B cell (primary cell): ENCODE measurements around the gene MIP. TPM values are rescaled to one million over a fixed set of nuclear protein-coding genes. Genes with fewer than 3 reads are reported as not detected.

Experiments used
- ATAC-seq: fragments of 200-7000 bp; cut with Tn5 transposase; one replicate; pipeline ENCODE4 v1.10.0; 2021; ENCODE audit warnings: low read depth, mild to moderate bottlenecking, moderate number of reproducible peaks, moderate library complexity
- CTCF ChIA-PET: fragments of 350-600 bp; sonication (Branson Sonifier 250); formaldehyde crosslinking; loops from one replicate; lab custom pipeline; 2021; ENCODE audit warnings: antibody characterized with exemption, inconsistent platforms; lab: Charles Lee
- POLR2A ChIA-PET: fragments of 350-600 bp; sonication (Branson Sonifier 250); formaldehyde crosslinking; loops from one replicate; lab custom pipeline; 2021; ENCODE audit warnings: antibody characterized with exemption; lab: Charles Lee
- DNase-seq: peaks from one replicate; pipeline ENCODE4 v3.0.0; 2013
- H2AFZ ChIP-seq: 2 replicates; pipeline ENCODE4 v1.6.1; 2012; ENCODE audit warnings: mild to moderate bottlenecking, low read depth, low read length; ENCODE audit not compliant: insufficient read depth, poor library complexity, severe bottlenecking
- H3K27ac ChIP-seq, 2 donors: 1 replicate in 1 of 2; 2 replicates in 1 of 2; pipeline ENCODE4 v1.5.1; 2012 to 2013; ENCODE audit warnings: low read length in 2 of 2, mild to moderate bottlenecking in 2 of 2, moderate library complexity in 1 of 2
- H3K27me3 ChIP-seq, 4 experiments: fragments of 200-600 bp in 1 of 4; sonication (generic) in 1 of 4; replicated peaks in 1 of 4; 1 replicate in 2 of 4; 2 replicates in 2 of 4; pipeline versions ENCODE4 v1.6.1 to v1.7.0; 2013 to 2016; ENCODE audit warnings: low read length in 3 of 4, mild to moderate bottlenecking in 2 of 4, mixed read lengths in 1 of 4, moderate library complexity in 1 of 4; ENCODE audit not compliant: insufficient read depth in 4 of 4, control insufficient read depth in 3 of 4; ENCODE audit errors: control extremely low read depth in 1 of 4
- H3K36me3 ChIP-seq, 2 experiments: replicated peaks in 1 of 2; 1 replicate in 1 of 2; 2 replicates in 1 of 2; pipeline versions ENCODE4 v1.6.1 to v1.7.1; 2013; ENCODE audit warnings: low read length in 1 of 2; ENCODE audit not compliant: insufficient read depth in 2 of 2, control insufficient read depth in 1 of 2; ENCODE audit errors: control extremely low read depth in 1 of 2, extremely low read depth in 1 of 2
- H3K4me1 ChIP-seq, 2 donors: fragments of 200-600 bp in 1 of 2; sonication (generic) in 1 of 2; 1 replicate in 1 of 2; 2 replicates in 1 of 2; pipeline versions ENCODE4 v1.5.1 to v1.6.1; 2013 to 2017; ENCODE audit warnings: low read length in 2 of 2; ENCODE audit not compliant: control insufficient read depth in 2 of 2, insufficient read depth in 2 of 2
- H3K4me2 ChIP-seq: replicated peaks from 2 replicates; pipeline ENCODE3; 2012; ENCODE audit warnings: mild to moderate bottlenecking, low read depth, low read length; ENCODE audit not compliant: poor library complexity, severe bottlenecking
- H3K4me3 ChIP-seq, 5 experiments: fragments of 200-600 bp in 1 of 5; sonication (generic) in 1 of 5; 1 replicate in 3 of 5; 2 replicates in 2 of 5; pipeline versions ENCODE4 v1.5.1 to v1.7.0; 2011 to 2016; ENCODE audit warnings: low read length in 4 of 5, mild to moderate bottlenecking in 4 of 5, low read depth in 2 of 5, control low read depth in 1 of 5, moderate library complexity in 1 of 5; ENCODE audit not compliant: insufficient read depth in 1 of 5; ENCODE audit errors: control extremely low read depth in 1 of 5, extremely low read depth in 1 of 5
- H3K79me2 ChIP-seq: fragments of 200-600 bp; sonication (generic); one replicate; pipeline ENCODE4 v1.6.0; 2016; ENCODE audit warnings: low read length; ENCODE audit not compliant: control insufficient read depth, insufficient read depth
- H3K9ac ChIP-seq: fragments of 200-600 bp; sonication (generic); 2 replicates; pipeline ENCODE4 v1.6.1; 2017; ENCODE audit warnings: mild to moderate bottlenecking, low read length, moderate library complexity
- H3K9me3 ChIP-seq, 3 donors: one replicate each; pipeline versions ENCODE4 v1.6.1 to v1.7.1; 2013; ENCODE audit warnings: low read length in 2 of 3; ENCODE audit not compliant: control insufficient read depth in 2 of 3, insufficient read depth in 1 of 3; ENCODE audit errors: control extremely low read depth in 1 of 3
- H4K20me1 ChIP-seq: 2 replicates; pipeline ENCODE4 v1.6.0; 2012; ENCODE audit warnings: mild to moderate bottlenecking, low read length; ENCODE audit not compliant: insufficient read depth, control insufficient read depth, poor library complexity, severe bottlenecking
- H3K27ac Mint-ChIP-seq: one replicate; pipeline ENCODE4 v1.8.0; 2021; ENCODE audit warnings: mixed read lengths
- H3K27me3 Mint-ChIP-seq: one replicate; pipeline ENCODE4 v1.8.0; 2021; ENCODE audit warnings: mixed read lengths
- H3K4me1 Mint-ChIP-seq: one replicate; pipeline ENCODE4 v1.8.0; 2021; ENCODE audit warnings: mixed read lengths
- H3K4me3 Mint-ChIP-seq: one replicate; pipeline ENCODE4 v1.8.0; 2021; ENCODE audit warnings: mixed read lengths
- H3K9me3 Mint-ChIP-seq: one replicate; pipeline ENCODE4 v1.8.0; 2022; ENCODE audit warnings: mixed read lengths; ENCODE audit not compliant: insufficient read depth
- CTCF ChIP-seq: fragments of 200-600 bp; IDR thresholded peaks from one replicate; pipeline ENCODE4 v1.8.0; 2022; ENCODE audit warnings: antibody characterized with exemption, mild to moderate bottlenecking
- EZH2 ChIP-seq: IDR thresholded peaks from 2 replicates; pipeline ENCODE4 v1.6.1; 2012; ENCODE audit warnings: borderline replicate concordance, low read depth, mild to moderate bottlenecking, moderate library complexity, low read length; ENCODE audit not compliant: insufficient read depth, poor library complexity, severe bottlenecking
- WGBS: methylation state at CpG from one replicate; pipeline ENCODE4 v1.1.5; 2013; ENCODE audit warnings: missing lambda C conversion rate; ENCODE audit not compliant: insufficient coverage; 5-methylcytosine and 5-hydroxymethylcytosine counted together
- intact Hi-C: fragments of 100-400 bp; cut with micrococcal nuclease; formaldehyde crosslinking; loops from one replicate; pipeline ENCODE4 v1.10.0; 2022
- polyA plus RNA-seq: library from polyadenylated mRNA; depleted of rRNA; stranded (reverse); fragments of >200 nt; gene quantifications from 2 replicates; pipeline ENCODE4 v1.2.3, GENCODE V29; 2012
- total RNA-seq, 2 donors: library from RNA; stranded (reverse); fragments of 120-200 nt in 1 of 2; gene quantifications; 1 replicate in 1 of 2; 2 replicates in 1 of 2; pipeline versions ENCODE4 v1.2.3 to v1.2.4, GENCODE V29; 2013 to 2022

Gene MIP
- total and polyA plus RNA-seq, 2 donors (not counting 1 experiment from before 2014, with no cell fraction given), result not detected

GRCh38 chr12:56414401-56414800 lies 40.1 kb downstream of the MIP start:
- Mint-ChIP-seq H3K27me3 (no peaks in the 10 kb centered on the region), H3K4me3 (no peak overlapping the region), H3K4me1 (no peaks in the 10 kb centered on the region), H3K9me3 (no peaks in the 10 kb centered on the region), H3K27ac (no peak overlapping the region)
- CTCF ChIA-PET, result interaction anchor here (0.7 kb wide), 1 partner anchor 134 kb away, joined by 3 read pairs; no protein-coding TSS in a partner anchor
- POLR2A ChIA-PET, result no interaction called here
- no peak overlapping the region for H3K4me2 ChIP-seq
- no peak overlapping the region for H2AFZ ChIP-seq
- no peaks in the 10 kb centered on the region for H3K27me3 ChIP-seq
- no peak overlapping the region for H3K27ac ChIP-seq
- no peaks in the 10 kb centered on the region for H3K9me3 ChIP-seq
- no peak overlapping the region for H3K4me3 ChIP-seq
- no peaks in the 10 kb centered on the region for H3K79me2 ChIP-seq
- intact Hi-C loops, result no loop called here
- ATAC-seq (no peak), DNase-seq (no peak)
- peaks cover 0 to 20% of the 10 kb centered on the region in 2 experiments for H3K36me3 ChIP-seq
- no peaks in the 10 kb centered on the region for H4K20me1 ChIP-seq
- no peaks in the 10 kb centered on the region for H3K4me1 ChIP-seq
- WGBS, result 94% methylated on average over 2 of the region's 3 CpGs
- H3K9ac ChIP-seq, result no peak overlapping the region
- TF ChIP-seq CTCF, result no peak
- no peak for TF ChIP-seq EZH2

DNA sequence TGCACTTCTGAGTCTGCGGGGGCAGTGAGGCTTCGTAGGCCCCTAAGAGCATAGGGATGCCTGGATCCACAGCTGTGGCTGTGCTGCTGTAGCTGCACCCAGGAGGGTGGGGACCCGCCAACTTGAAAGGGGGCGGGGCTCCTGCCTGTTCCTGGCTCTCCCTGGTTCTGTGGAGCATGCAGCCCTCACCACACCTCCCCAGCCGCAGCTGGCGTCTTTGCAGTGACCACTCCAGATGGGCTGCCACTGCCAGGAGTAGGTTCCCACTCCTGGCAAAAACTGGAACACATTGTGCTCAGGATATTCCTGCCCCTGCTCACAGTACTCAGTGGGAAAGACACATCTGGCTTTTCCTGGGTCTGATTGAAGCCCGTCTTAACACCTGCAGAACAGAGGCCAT lies 41.1 kb downstream of the MIP start:
- no peaks in the 10 kb centered on the region for H4K20me1 ChIP-seq
- 96% methylated on average over 7 of the region's 7 CpGs for WGBS
- peaks cover 0 to 16% of the 10 kb centered on the region in 2 experiments for H3K36me3 ChIP-seq
- H3K4me3 ChIP-seq, result no peak overlapping the region
- TF ChIP-seq CTCF, result no peak
- no peak for TF ChIP-seq EZH2
- H3K9ac ChIP-seq, result no peak overlapping the region
- H2AFZ ChIP-seq, result no peak overlapping the region
- POLR2A ChIA-PET, result no interaction called here
- intact Hi-C loops, result no loop called here
- no peaks in the 10 kb centered on the region for H3K79me2 ChIP-seq
- Mint-ChIP-seq H3K27me3 (no peaks in the 10 kb centered on the region), H3K27ac (no peak overlapping the region), H3K4me3 (no peak overlapping the region), H3K4me1 (no peaks in the 10 kb centered on the region), H3K9me3 (no peaks in the 10 kb centered on the region)
- H3K9me3 ChIP-seq, result no peaks in the 10 kb centered on the region
- H3K27ac ChIP-seq, result no peak overlapping the region
- CTCF ChIA-PET, result no interaction called here
- DNase-seq (no peak), ATAC-seq (no peak)
- H3K27me3 ChIP-seq, result no peaks in the 10 kb centered on the region
- no peaks in the 10 kb centered on the region for H3K4me1 ChIP-seq
- no peak overlapping the region for H3K4me2 ChIP-seq
